ENCODE measurements around the gene PLTP. TPM values are rescaled to one million over a fixed set of nuclear protein-coding genes. Genes with fewer than 3 reads are reported as not detected.

PLTP gene
- total RNA-seq, 1 donor from 2014 or later: 162 TPM

GRCh38 chr20:45948742-45949541 is 37.0 kb upstream of the PLTP start:
- no peak overlapping the region for H2AFZ ChIP-seq (ENCODE audit: low read depth, low read length)
- peaks cover 4% of the 10 kb centered on the region for H3K4me1 ChIP-seq (ENCODE audit: insufficient read depth, low read length)
- H3K36me3 ChIP-seq (ENCODE audit: insufficient read depth, low read length): peaks cover 41% of the 10 kb centered on the region
- H3K27ac Mint-ChIP-seq (ENCODE audit: unreplicated experiment): no peak overlapping the region
- H3K27me3 ChIP-seq (ENCODE audit: insufficient read depth, low read length): no peaks in the 10 kb centered on the region
- FAIRE-seq (no peak), DNase-seq (ENCODE audit: low read depth) (no peak)
- no peak for TF ChIP-seq EZH2 (IDR thresholded peaks at IDR 0.05; ENCODE audit: insufficient read depth, low read length)
- no peak for TF ChIP-seq CTCF (IDR thresholded peaks at IDR 0.05; ENCODE audit: insufficient read depth, low read depth, low read length)
- no peaks in the 10 kb centered on the region for H3K9me3 ChIP-seq (ENCODE audit: insufficient read depth, low read depth, low read length)
- H3K27ac ChIP-seq (ENCODE audit: low read depth, low read length): no peak overlapping the region
- H3K4me3 Mint-ChIP-seq (ENCODE audit: unreplicated experiment): no peak overlapping the region
- no peak overlapping the region for H3K4me3 ChIP-seq (ENCODE audit: insufficient read depth, low read depth, low read length)
- peaks cover 38% of the 10 kb centered on the region for H3K36me3 Mint-ChIP-seq (ENCODE audit: low read depth, unreplicated experiment)
- no peaks in the 10 kb centered on the region for H3K79me2 ChIP-seq (ENCODE audit: insufficient read depth, low read length)
- peaks cover 22% of the 10 kb centered on the region for H4K20me1 ChIP-seq (ENCODE audit: insufficient read depth, low read length)
- H3K4me2 ChIP-seq (ENCODE audit: low read length): no peak overlapping the region
- no peak overlapping the region for H3K9ac ChIP-seq (ENCODE audit: low read length)
- H3K27me3 Mint-ChIP-seq (ENCODE audit: low read depth, unreplicated experiment): no peaks in the 10 kb centered on the region
- peaks cover 8% of the 10 kb centered on the region for H3K4me1 Mint-ChIP-seq (ENCODE audit: low read depth, unreplicated experiment)
- H3K9me3 Mint-ChIP-seq (ENCODE audit: unreplicated experiment): no peaks in the 10 kb centered on the region

- H3K27me3 Mint-ChIP-seq (ENCODE audit: low read depth, unreplicated experiment): no peaks in the 10 kb centered on the region
- FAIRE-seq (no peak), DNase-seq (ENCODE audit: low read depth) (no peak)
- no peaks in the 10 kb centered on the region for H3K9me3 Mint-ChIP-seq (ENCODE audit: unreplicated experiment)
- Histone ChIP-seq H3K79me2 (ENCODE audit: insufficient read depth, low read length) (no peaks in the 10 kb centered on the region), H3K36me3 (ENCODE audit: insufficient read depth, low read length) (peaks cover 40% of the 10 kb centered on the region), H2AFZ (ENCODE audit: low read depth, low read length) (no peak overlapping the region), H4K20me1 (ENCODE audit: insufficient read depth, low read length) (peaks cover 22% of the 10 kb centered on the region), H3K4me1 (ENCODE audit: insufficient read depth, low read length) (peaks cover 4% of the 10 kb centered on the region), H3K4me2 (ENCODE audit: low read length) (no peak overlapping the region), H3K27ac (ENCODE audit: low read depth, low read length) (no peak overlapping the region), H3K4me3 (ENCODE audit: insufficient read depth, low read depth, low read length) (no peak overlapping the region), H3K27me3 (ENCODE audit: insufficient read depth, low read length) (no peaks in the 10 kb centered on the region), H3K9ac (ENCODE audit: low read length) (no peak overlapping the region), H3K9me3 (ENCODE audit: insufficient read depth, low read depth, low read length) (no peaks in the 10 kb centered on the region)
- no peak for TF ChIP-seq EZH2 (IDR thresholded peaks at IDR 0.05; ENCODE audit: insufficient read depth, low read length)
- TF ChIP-seq CTCF (IDR thresholded peaks at IDR 0.05; ENCODE audit: insufficient read depth, low read depth, low read length): no peak
- peaks cover 10% of the 10 kb centered on the region for H3K4me1 Mint-ChIP-seq (ENCODE audit: low read depth, unreplicated experiment)
- H3K36me3 Mint-ChIP-seq (ENCODE audit: low read depth, unreplicated experiment): peaks cover 40% of the 10 kb centered on the region
- H3K27ac Mint-ChIP-seq (ENCODE audit: unreplicated experiment): no peak overlapping the region
- no peak overlapping the region for H3K4me3 Mint-ChIP-seq (ENCODE audit: unreplicated experiment)
Observed at GRCh38 chr20:45948261-45948733, 36.3 kb upstream of the PLTP start.

Data from astrocyte (in vitro differentiated cells and primary cell).